HL-60 (cell line): Measurements from ENCODE around the gene SERTAD1.

Source experiments
- GABPA ChIP-seq: IDR thresholded peaks from 2 replicates; pipeline ENCODE4 v1.6.1; 2012; ENCODE audit warnings: low read depth
- POLR2AphosphoS5 ChIP-seq: IDR thresholded peaks from 2 replicates; pipeline ENCODE4 v1.6.1; 2012; ENCODE audit warnings: low read depth
- TF ChIP-seq, protein P1 (sequence below): IDR thresholded peaks from one replicate; pipeline ENCODE4 v1.5.1; 2011; ENCODE audit warnings: low read length, control low read depth, inconsistent platforms; ENCODE audit not compliant: insufficient read depth

DNA sequence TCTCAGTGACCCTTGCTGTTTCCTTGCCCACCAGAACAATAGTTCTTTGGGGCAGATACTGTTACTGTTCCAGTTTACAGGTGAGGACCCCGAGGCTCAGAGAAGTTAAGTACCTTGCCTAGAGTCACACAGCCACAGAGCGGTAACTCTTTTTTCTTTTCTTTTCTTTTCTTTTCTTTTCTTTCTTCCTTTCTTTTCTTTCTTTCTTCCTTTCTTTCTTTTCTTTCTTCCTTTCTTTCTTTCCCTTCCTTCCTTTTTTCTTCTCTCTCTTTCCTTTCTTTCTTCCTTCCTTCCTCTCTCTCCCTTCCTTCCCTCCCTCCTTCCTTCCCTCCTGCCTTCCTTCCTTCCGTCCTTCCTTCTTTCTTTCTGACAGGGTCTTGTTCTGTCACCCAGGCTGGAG, 7.8 kb downstream of the SERTAD1 start:
- TF ChIP-seq, protein P1, sequence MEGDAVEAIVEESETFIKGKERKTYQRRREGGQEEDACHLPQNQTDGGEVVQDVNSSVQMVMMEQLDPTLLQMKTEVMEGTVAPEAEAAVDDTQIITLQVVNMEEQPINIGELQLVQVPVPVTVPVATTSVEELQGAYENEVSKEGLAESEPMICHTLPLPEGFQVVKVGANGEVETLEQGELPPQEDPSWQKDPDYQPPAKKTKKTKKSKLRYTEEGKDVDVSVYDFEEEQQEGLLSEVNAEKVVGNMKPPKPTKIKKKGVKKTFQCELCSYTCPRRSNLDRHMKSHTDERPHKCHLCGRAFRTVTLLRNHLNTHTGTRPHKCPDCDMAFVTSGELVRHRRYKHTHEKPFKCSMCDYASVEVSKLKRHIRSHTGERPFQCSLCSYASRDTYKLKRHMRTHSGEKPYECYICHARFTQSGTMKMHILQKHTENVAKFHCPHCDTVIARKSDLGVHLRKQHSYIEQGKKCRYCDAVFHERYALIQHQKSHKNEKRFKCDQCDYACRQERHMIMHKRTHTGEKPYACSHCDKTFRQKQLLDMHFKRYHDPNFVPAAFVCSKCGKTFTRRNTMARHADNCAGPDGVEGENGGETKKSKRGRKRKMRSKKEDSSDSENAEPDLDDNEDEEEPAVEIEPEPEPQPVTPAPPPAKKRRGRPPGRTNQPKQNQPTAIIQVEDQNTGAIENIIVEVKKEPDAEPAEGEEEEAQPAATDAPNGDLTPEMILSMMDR: no peak
- TF ChIP-seq POLR2AphosphoS5 (no peak), GABPA (no peak)
